K562 (cell line): ENCODE measurements around the gene POLR1D. TPM values are rescaled to one million over a fixed set of nuclear protein-coding genes. Genes with fewer than 3 reads are reported as not detected.

ENCODE experiments used
- HDAC2 ChIP-seq: fragments of 450-650 bp; IDR thresholded peaks from 2 replicates; pipeline ENCODE4 v1.6.1; 2016; ENCODE audit warnings: mild to moderate bottlenecking
- MEIS2 ChIP-seq: fragments of 450-650 bp; IDR thresholded peaks from 2 replicates; pipeline ENCODE4 v1.6.1; 2014; ENCODE audit warnings: mild to moderate bottlenecking; ENCODE audit not compliant: partially characterized antibody
- MYC ChIP-seq, 2 experiments: fragments of 250-450 bp in 1 of 2; sonication (Bioruptor Pico) in 1 of 2; IDR thresholded peaks; 2 replicates each; pipeline versions ENCODE4 v1.5.1 to v1.6.1; 2012 to 2021; ENCODE audit warnings: low read depth in 2 of 2, borderline replicate concordance in 1 of 2, improper control_type of control experiment in 1 of 2, low read length in 1 of 2, mild to moderate bottlenecking in 1 of 2, moderate library complexity in 1 of 2
- NUFIP1 ChIP-seq: fragments of 450-650 bp; IDR thresholded peaks from 2 replicates; pipeline ENCODE4 v1.6.1; 2018; ENCODE audit not compliant: partially characterized antibody
- PHF20 ChIP-seq: fragments of 450-650 bp; IDR thresholded peaks from 2 replicates; pipeline ENCODE4 v1.6.1; 2018; ENCODE audit not compliant: partially characterized antibody
- RBFOX2 ChIP-seq: fragments of 200-400 bp; formaldehyde crosslinking; IDR thresholded peaks from 2 replicates; pipeline ENCODE4 v1.6.1; 2017; ENCODE audit warnings: low read depth, mild to moderate bottlenecking, low read length, moderate library complexity
- RCOR1 ChIP-seq, 2 experiments: IDR thresholded peaks; 2 replicates each; pipeline ENCODE4 v1.6.1; 2012; ENCODE audit warnings: low read depth in 2 of 2, low read length in 2 of 2, borderline replicate concordance in 1 of 2, improper control_type of control experiment in 1 of 2
- SIN3A ChIP-seq, 2 experiments: fragments of 150-350 bp in 1 of 2; IDR thresholded peaks; 2 replicates each; pipeline ENCODE4 v1.6.1; 2011 to 2016; ENCODE audit warnings: borderline replicate concordance in 2 of 2, low read depth in 2 of 2, low read length in 2 of 2, mild to moderate bottlenecking in 2 of 2, moderate library complexity in 2 of 2; ENCODE audit not compliant: control insufficient read depth in 1 of 2
- YY1 ChIP-seq, 3 experiments: IDR thresholded peaks; 2 replicates each; pipeline ENCODE4 v1.6.1; 2011; ENCODE audit warnings: low read length in 2 of 3, mild to moderate bottlenecking in 2 of 3, moderate library complexity in 2 of 3, borderline replicate concordance in 1 of 3, control low read depth in 1 of 3, low read depth in 1 of 3; ENCODE audit not compliant: insufficient read depth in 3 of 3, insufficient replicate concordance in 2 of 3, control insufficient read depth in 1 of 3, insufficient read length in 1 of 3; ENCODE audit errors: extremely low read depth in 1 of 3
- ZNF311 ChIP-seq: fragments of 250-450 bp; sonication (Bioruptor Pico); IDR thresholded peaks from 2 replicates; pipeline ENCODE4 v1.4.0; 2020; ENCODE audit warnings: mild to moderate bottlenecking, moderate library complexity
- ZNF444 ChIP-seq: fragments of 250-450 bp; sonication (Bioruptor Pico); IDR thresholded peaks from 2 replicates; pipeline ENCODE4 v1.4.0; 2020; ENCODE audit warnings: mild to moderate bottlenecking, moderate library complexity
- ZNF75A ChIP-seq: fragments of 450-650 bp; formaldehyde crosslinking; IDR thresholded peaks from 2 replicates; pipeline ENCODE4 v1.4.0; 2020; ENCODE audit warnings: mild to moderate bottlenecking
- polyA plus RNA-seq, 8 experiments: library from polyadenylated mRNA; depleted of rRNA in 4 of 8; stranded (reverse) in 5 of 8; unstranded in 3 of 8; fragments of >200 nt; fragmentation: Nextera tagmentation in 2 of 8; fragmentation: Illumina TruSeq in 1 of 8; extraction: Ambion mirVana in 2 of 8; extraction: Trizol in 1 of 8; gene quantifications; 2 replicates each; pipeline versions ENCODE4 v1.2.1 to v1.2.3, GENCODE V29; 2011 to 2014; ENCODE audit warnings: inconsistent platforms in 1 of 8, missing spikeins in 1 of 8
- total RNA-seq, 7 experiments: library from RNA; depleted of rRNA in 6 of 7; stranded (reverse); fragments of >200 nt in 6 of 7; fragmentation: Illumina TruSeq in 2 of 7; extraction: Trizol in 2 of 7; gene quantifications; 2 replicates each; pipeline versions ENCODE4 v1.2.1 to v1.2.3, GENCODE V29; 2011 to 2021; ENCODE audit warnings: low replicate concordance in 1 of 7
- TF ChIP-seq, protein P1 (sequence below): fragments of 200-400 bp; formaldehyde crosslinking; IDR thresholded peaks from 2 replicates; pipeline ENCODE4 v1.6.1; 2017; ENCODE audit warnings: mild to moderate bottlenecking, low read depth, low read length, moderate library complexity
- TF ChIP-seq, protein P2 (sequence below): IDR thresholded peaks from 2 replicates; pipeline ENCODE4 v1.6.1; 2014; ENCODE audit warnings: antibody characterized with exemption
- TF ChIP-seq, protein P3 (sequence below), 2 experiments: fragments of 450-650 bp in 1 of 2; sonication (generic) in 1 of 2; formaldehyde crosslinking in 1 of 2; IDR thresholded peaks in 1 of 2; conservative IDR thresholded peaks in 1 of 2; 2 replicates each; pipeline versions ENCODE4 v1.6.1 to v1.8.1; 2016 to 2023; ENCODE audit warnings: mild to moderate bottlenecking in 2 of 2, moderate library complexity in 2 of 2, inconsistent platforms in 1 of 2, missing genetic modification reagents in 1 of 2
- TF ChIP-seq, protein P4 (sequence below): sonication (generic); formaldehyde crosslinking; IDR thresholded peaks from 2 replicates; pipeline ENCODE4 v1.8.0; 2022; ENCODE audit warnings: mild to moderate bottlenecking, missing genetic modification reagents, borderline replicate concordance
- TF ChIP-seq, protein P5 (sequence below): fragments of 450-650 bp; IDR thresholded peaks from 2 replicates; pipeline ENCODE4 v1.6.1; 2016; ENCODE audit warnings: missing biosample characterization, missing genetic modification characterization

POLR1D gene
- total and polyA plus RNA-seq, 9 of the 15 experiments (the other 6 are each of a cell fraction or from before 2014, with no cell fraction given), result 107 to 188 (median 145) TPM

DNA sequence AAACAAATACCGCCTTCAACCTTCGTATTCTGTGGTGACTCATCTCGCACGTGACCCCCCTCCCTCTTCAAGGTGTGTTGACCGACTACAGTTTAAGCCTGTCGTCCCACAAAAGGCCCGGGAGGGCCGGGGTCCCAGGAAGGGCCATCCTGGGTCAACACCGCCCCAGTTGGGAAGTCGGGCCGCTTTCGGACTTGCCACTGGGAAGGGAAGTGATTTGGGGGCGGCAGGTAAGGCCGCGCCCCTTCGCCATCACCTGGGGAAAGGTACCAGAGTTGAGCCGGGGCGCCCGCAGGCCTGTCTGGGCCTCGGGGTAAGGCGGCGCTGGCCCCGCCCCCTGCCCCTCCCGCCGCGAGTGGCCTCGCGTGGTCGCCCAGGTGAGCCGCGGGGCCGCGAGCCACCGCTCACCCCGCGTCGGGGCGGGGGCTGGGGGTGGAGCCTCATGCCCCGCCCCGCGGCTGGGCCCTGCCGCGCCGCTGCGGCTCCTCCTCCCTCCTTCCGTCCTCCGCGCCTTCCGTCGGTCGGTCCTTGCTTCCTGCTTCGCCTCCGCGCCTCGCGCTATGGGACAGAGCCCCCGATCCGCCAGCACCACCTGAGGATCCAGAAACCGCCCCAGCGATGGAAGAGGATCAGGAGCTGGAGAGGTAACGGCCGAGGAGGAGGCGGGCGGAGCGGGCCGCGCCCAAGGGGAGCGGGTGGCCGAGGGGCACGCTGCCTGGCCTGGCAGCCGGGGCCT is at the start of gene POLR1D (continued):
- TF ChIP-seq RCOR1 (IDR thresholded peaks at IDR 0.05; ENCODE audit: borderline replicate concordance in 1 of 2, low read depth in 2 of 2, low read length in 2 of 2) (no peak), PHF20 (peak; percentile 71), SIN3A (IDR thresholded peaks at IDR 0.05; ENCODE audit: borderline replicate concordance in 2 of 2, control insufficient read depth in 1 of 2, low read depth in 2 of 2, low read length in 2 of 2) (peak in 1 of 2 experiments; percentile 5; a peak in 1 of 4 replicates), RBFOX2 (peak; percentile 91), HDAC2 (no peak), ZNF75A (CRISPR knock-in tag) (no peak), MEIS2 (no peak), ZNF444 (CRISPR knock-in tag) (no peak), ZNF311 (no peak), NUFIP1 (no peak), MYC (IDR thresholded peaks at IDR 0.05; ENCODE audit: low read depth, low read length) (peak; percentile 73), MYC (CRISPR knock-in tag; IDR thresholded peaks at IDR 0.05; ENCODE audit: borderline replicate concordance, low read depth) (no peak), YY1 (IDR thresholded peaks at IDR 0.05; ENCODE audit: borderline replicate concordance in 1 of 3, control insufficient read depth in 1 of 3, extremely low read depth in 1 of 3, insufficient read depth in 3 of 3, insufficient read length in 1 of 3, insufficient replicate concordance in 2 of 3, low read depth in 1 of 3, low read length in 2 of 3) (peak in 1 of 3 experiments; percentile 5)
- TF ChIP-seq, protein P1, sequence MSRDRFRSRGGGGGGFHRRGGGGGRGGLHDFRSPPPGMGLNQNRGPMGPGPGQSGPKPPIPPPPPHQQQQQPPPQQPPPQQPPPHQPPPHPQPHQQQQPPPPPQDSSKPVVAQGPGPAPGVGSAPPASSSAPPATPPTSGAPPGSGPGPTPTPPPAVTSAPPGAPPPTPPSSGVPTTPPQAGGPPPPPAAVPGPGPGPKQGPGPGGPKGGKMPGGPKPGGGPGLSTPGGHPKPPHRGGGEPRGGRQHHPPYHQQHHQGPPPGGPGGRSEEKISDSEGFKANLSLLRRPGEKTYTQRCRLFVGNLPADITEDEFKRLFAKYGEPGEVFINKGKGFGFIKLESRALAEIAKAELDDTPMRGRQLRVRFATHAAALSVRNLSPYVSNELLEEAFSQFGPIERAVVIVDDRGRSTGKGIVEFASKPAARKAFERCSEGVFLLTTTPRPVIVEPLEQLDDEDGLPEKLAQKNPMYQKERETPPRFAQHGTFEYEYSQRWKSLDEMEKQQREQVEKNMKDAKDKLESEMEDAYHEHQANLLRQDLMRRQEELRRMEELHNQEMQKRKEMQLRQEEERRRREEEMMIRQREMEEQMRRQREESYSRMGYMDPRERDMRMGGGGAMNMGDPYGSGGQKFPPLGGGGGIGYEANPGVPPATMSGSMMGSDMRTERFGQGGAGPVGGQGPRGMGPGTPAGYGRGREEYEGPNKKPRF, result no peak
- TF ChIP-seq, protein P2, sequence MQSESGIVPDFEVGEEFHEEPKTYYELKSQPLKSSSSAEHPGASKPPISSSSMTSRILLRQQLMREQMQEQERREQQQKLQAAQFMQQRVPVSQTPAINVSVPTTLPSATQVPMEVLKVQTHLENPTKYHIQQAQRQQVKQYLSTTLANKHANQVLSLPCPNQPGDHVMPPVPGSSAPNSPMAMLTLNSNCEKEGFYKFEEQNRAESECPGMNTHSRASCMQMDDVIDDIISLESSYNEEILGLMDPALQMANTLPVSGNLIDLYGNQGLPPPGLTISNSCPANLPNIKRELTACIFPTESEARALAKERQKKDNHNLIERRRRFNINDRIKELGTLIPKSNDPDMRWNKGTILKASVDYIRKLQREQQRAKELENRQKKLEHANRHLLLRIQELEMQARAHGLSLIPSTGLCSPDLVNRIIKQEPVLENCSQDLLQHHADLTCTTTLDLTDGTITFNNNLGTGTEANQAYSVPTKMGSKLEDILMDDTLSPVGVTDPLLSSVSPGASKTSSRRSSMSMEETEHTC, result peak; percentile 34; the same call in 1 of the 2 replicates
- TF ChIP-seq, protein P3, sequence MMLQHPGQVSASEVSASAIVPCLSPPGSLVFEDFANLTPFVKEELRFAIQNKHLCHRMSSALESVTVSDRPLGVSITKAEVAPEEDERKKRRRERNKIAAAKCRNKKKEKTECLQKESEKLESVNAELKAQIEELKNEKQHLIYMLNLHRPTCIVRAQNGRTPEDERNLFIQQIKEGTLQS (IDR thresholded peaks at IDR 0.05), result peak; percentile 89
- TF ChIP-seq, protein P3 (CRISPR knock-in tag; conservative IDR thresholded peaks at IDR 0.05), result no peak
- TF ChIP-seq, protein P4, sequence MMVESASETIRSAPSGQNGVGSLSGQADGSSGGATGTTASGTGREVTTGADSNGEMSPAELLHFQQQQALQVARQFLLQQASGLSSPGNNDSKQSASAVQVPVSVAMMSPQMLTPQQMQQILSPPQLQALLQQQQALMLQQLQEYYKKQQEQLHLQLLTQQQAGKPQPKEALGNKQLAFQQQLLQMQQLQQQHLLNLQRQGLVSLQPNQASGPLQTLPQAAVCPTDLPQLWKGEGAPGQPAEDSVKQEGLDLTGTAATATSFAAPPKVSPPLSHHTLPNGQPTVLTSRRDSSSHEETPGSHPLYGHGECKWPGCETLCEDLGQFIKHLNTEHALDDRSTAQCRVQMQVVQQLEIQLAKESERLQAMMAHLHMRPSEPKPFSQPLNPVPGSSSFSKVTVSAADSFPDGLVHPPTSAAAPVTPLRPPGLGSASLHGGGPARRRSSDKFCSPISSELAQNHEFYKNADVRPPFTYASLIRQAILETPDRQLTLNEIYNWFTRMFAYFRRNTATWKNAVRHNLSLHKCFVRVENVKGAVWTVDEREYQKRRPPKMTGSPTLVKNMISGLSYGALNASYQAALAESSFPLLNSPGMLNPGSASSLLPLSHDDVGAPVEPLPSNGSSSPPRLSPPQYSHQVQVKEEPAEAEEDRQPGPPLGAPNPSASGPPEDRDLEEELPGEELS (CRISPR knock-in tag), result 0 out of 2 replicates have a peak, but pooled peaks have one; percentile 57
- TF ChIP-seq, protein P5, sequence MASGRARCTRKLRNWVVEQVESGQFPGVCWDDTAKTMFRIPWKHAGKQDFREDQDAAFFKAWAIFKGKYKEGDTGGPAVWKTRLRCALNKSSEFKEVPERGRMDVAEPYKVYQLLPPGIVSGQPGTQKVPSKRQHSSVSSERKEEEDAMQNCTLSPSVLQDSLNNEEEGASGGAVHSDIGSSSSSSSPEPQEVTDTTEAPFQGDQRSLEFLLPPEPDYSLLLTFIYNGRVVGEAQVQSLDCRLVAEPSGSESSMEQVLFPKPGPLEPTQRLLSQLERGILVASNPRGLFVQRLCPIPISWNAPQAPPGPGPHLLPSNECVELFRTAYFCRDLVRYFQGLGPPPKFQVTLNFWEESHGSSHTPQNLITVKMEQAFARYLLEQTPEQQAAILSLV (tag), result no peak
